Measurements from ENCODE around the gene PTGS1. TPM values are rescaled to one million over a fixed set of nuclear protein-coding genes. Genes with fewer than 3 reads are reported as not detected.

Gene PTGS1
- total and polyA plus RNA-seq, 4 donors, result 0.84 to 5.3 (median 1.1) TPM

GRCh38 chr9:122426723-122427122 is 55.9 kb downstream of the PTGS1 start:
- H3K27ac ChIP-seq (ENCODE audit: low read depth in 1 of 2, low read length in 2 of 2), result no peak overlapping the region
- DNase-seq (ENCODE audit: low spot score), result no peak
- peaks cover 0 to 3% (median under 1%) of the 10 kb centered on the region in 4 donors for H3K9me3 ChIP-seq (ENCODE audit: control insufficient read depth in 4 of 4, low read length in 3 of 4)
- no peaks in the 10 kb centered on the region for H3K4me1 ChIP-seq (ENCODE audit: control insufficient read depth in 4 of 4, insufficient read depth in 4 of 4, low read length in 3 of 4)
- H3K27me3 ChIP-seq (ENCODE audit: control insufficient read depth in 4 of 4, insufficient read depth in 4 of 4, low read length in 3 of 4), result peaks cover 0 to 2% (median under 1%) of the 10 kb centered on the region in 4 donors
- 72% methylated on average over 3 of the region's 3 CpGs for WGBS
- H3K4me3 ChIP-seq (ENCODE audit: low read depth in 1 of 3, low read length in 3 of 3), result no peak overlapping the region
- no peak overlapping the region for H3K9ac ChIP-seq (ENCODE audit: low read depth in 1 of 2, low read length in 2 of 2)
- H3K36me3 ChIP-seq (ENCODE audit: control insufficient read depth in 4 of 4, insufficient read depth in 3 of 4, low read depth in 1 of 4, low read length in 3 of 4), result no peaks in the 10 kb centered on the region
- TF ChIP-seq NR2F2 (IDR thresholded peaks at IDR 0.05), result peak; percentile 27
- TF ChIP-seq, protein P1, sequence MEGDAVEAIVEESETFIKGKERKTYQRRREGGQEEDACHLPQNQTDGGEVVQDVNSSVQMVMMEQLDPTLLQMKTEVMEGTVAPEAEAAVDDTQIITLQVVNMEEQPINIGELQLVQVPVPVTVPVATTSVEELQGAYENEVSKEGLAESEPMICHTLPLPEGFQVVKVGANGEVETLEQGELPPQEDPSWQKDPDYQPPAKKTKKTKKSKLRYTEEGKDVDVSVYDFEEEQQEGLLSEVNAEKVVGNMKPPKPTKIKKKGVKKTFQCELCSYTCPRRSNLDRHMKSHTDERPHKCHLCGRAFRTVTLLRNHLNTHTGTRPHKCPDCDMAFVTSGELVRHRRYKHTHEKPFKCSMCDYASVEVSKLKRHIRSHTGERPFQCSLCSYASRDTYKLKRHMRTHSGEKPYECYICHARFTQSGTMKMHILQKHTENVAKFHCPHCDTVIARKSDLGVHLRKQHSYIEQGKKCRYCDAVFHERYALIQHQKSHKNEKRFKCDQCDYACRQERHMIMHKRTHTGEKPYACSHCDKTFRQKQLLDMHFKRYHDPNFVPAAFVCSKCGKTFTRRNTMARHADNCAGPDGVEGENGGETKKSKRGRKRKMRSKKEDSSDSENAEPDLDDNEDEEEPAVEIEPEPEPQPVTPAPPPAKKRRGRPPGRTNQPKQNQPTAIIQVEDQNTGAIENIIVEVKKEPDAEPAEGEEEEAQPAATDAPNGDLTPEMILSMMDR (IDR thresholded peaks at IDR 0.05; ENCODE audit: low read depth, low read length, missing input control), result no peak

DNA sequence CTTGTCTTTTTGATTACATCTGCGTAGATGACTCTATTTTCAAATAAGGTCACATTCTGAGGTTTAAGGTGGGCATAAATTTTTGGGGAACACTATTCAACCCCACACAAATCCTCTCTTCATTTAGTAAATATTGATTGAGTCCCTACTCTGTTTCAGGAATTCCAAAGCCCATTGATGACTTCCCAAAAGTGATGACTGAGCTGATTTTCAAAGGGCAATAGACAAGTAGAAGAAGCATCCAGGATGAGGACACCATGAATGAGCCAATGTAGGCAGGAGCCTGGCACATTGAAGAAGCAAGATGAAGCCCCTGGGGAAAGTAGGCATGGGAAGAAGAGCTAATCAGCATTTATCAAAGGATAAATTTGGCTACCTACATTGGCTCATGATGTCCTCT is 71.7 kb downstream of the PTGS1 start:
- no peaks in the 10 kb centered on the region for H3K27me3 ChIP-seq (ENCODE audit: control insufficient read depth in 4 of 4, insufficient read depth in 4 of 4, low read length in 3 of 4)
- TF ChIP-seq HNF4A (conservative IDR thresholded peaks at IDR 0.05) (no peak), SP1 (IDR thresholded peaks at IDR 0.05) (no peak), FOXA1 (IDR thresholded peaks at IDR 0.05) (no peak), YY1 (IDR thresholded peaks at IDR 0.05) (no peak)
- TF ChIP-seq, protein P2, sequence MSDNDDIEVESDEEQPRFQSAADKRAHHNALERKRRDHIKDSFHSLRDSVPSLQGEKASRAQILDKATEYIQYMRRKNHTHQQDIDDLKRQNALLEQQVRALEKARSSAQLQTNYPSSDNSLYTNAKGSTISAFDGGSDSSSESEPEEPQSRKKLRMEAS (IDR thresholded peaks at IDR 0.05), result no peak
- TF ChIP-seq, protein P3, sequence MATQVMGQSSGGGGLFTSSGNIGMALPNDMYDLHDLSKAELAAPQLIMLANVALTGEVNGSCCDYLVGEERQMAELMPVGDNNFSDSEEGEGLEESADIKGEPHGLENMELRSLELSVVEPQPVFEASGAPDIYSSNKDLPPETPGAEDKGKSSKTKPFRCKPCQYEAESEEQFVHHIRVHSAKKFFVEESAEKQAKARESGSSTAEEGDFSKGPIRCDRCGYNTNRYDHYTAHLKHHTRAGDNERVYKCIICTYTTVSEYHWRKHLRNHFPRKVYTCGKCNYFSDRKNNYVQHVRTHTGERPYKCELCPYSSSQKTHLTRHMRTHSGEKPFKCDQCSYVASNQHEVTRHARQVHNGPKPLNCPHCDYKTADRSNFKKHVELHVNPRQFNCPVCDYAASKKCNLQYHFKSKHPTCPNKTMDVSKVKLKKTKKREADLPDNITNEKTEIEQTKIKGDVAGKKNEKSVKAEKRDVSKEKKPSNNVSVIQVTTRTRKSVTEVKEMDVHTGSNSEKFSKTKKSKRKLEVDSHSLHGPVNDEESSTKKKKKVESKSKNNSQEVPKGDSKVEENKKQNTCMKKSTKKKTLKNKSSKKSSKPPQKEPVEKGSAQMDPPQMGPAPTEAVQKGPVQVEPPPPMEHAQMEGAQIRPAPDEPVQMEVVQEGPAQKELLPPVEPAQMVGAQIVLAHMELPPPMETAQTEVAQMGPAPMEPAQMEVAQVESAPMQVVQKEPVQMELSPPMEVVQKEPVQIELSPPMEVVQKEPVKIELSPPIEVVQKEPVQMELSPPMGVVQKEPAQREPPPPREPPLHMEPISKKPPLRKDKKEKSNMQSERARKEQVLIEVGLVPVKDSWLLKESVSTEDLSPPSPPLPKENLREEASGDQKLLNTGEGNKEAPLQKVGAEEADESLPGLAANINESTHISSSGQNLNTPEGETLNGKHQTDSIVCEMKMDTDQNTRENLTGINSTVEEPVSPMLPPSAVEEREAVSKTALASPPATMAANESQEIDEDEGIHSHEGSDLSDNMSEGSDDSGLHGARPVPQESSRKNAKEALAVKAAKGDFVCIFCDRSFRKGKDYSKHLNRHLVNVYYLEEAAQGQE (IDR thresholded peaks at IDR 0.05), result no peak
- no peak overlapping the region for H3K9ac ChIP-seq (ENCODE audit: low read depth in 1 of 2, low read length in 2 of 2)
- 81% methylated on average over 1 of the region's 1 CpG for WGBS
- H3K36me3 ChIP-seq (ENCODE audit: control insufficient read depth in 4 of 4, insufficient read depth in 3 of 4, low read depth in 1 of 4, low read length in 3 of 4), result no peaks in the 10 kb centered on the region
- H3K4me1 ChIP-seq (ENCODE audit: control insufficient read depth in 4 of 4, insufficient read depth in 4 of 4, low read length in 3 of 4), result no peaks in the 10 kb centered on the region
- H3K27ac ChIP-seq (ENCODE audit: low read depth in 1 of 2, low read length in 2 of 2), result no peak overlapping the region
- H3K9me3 ChIP-seq (ENCODE audit: control insufficient read depth in 4 of 4, low read length in 3 of 4), result peaks cover 0 to 7% (median 1%) of the 10 kb centered on the region in 4 donors
- H3K4me3 ChIP-seq (ENCODE audit: low read depth in 1 of 3, low read length in 3 of 3), result no peak overlapping the region
- no peak for DNase-seq (ENCODE audit: low spot score)

- TF ChIP-seq RXRA (IDR thresholded peaks at IDR 0.05) (no peak), HNF4G (IDR thresholded peaks at IDR 0.05) (no peak), NR2F2 (IDR thresholded peaks at IDR 0.05) (no peak), YY1 (IDR thresholded peaks at IDR 0.05) (no peak)
- DNase-seq (ENCODE audit: low spot score), result no peak
- WGBS, result 67% methylated on average over 5 of the region's 5 CpGs
- H3K27me3 ChIP-seq (ENCODE audit: control insufficient read depth in 4 of 4, insufficient read depth in 4 of 4, low read length in 3 of 4), result no peaks in the 10 kb centered on the region
- no peaks in the 10 kb centered on the region for H3K4me1 ChIP-seq (ENCODE audit: control insufficient read depth in 4 of 4, insufficient read depth in 4 of 4, low read length in 3 of 4)
- H3K9me3 ChIP-seq (ENCODE audit: control insufficient read depth in 4 of 4, low read length in 3 of 4), result peaks cover 0 to 7% (median 1%) of the 10 kb centered on the region in 4 donors
- H3K36me3 ChIP-seq (ENCODE audit: control insufficient read depth in 4 of 4, insufficient read depth in 3 of 4, low read depth in 1 of 4, low read length in 3 of 4), result no peaks in the 10 kb centered on the region
- no peak overlapping the region for H3K27ac ChIP-seq (ENCODE audit: low read depth in 1 of 2, low read length in 2 of 2)
- H3K4me3 ChIP-seq (ENCODE audit: low read depth in 1 of 3, low read length in 3 of 3), result no peak overlapping the region
- no peak overlapping the region for H3K9ac ChIP-seq (ENCODE audit: low read depth in 1 of 2, low read length in 2 of 2)
Measured at GRCh38 chr9:122444041-122444733, 73.4 kb downstream of the PTGS1 start.

Small RNA genes within 50 kb of the gene (small RNA-seq; reads per million reads assigned to genes)
- not detected for gene AL162424.1

Other genes starting within 250 kb of the PTGS1 start
- 10 to 100 TPM; 24.9 to 29.3 TPM for gene NDUFA8, start 211.2 kb upstream of the PTGS1 start, total RNA-seq
- 10 to 100 TPM; 48.3 to 51.9 TPM for gene NDUFA8, start 211.2 kb upstream of the PTGS1 start, polyA plus RNA-seq
- gene MORN5, start 211.1 kb upstream of the PTGS1 start, total RNA-seq, result not detected
- not detected for gene MORN5, start 211.1 kb upstream of the PTGS1 start, polyA plus RNA-seq
- gene LHX6, start 142.1 kb upstream of the PTGS1 start, total RNA-seq, result under 1 TPM; 0.05 to 0.33 TPM
- gene LHX6, start 142.1 kb upstream of the PTGS1 start, polyA plus RNA-seq, result under 1 TPM; 0.10 to 0.26 TPM
- gene RBM18, start 106.2 kb upstream of the PTGS1 start, total RNA-seq, result 1 to 10 TPM; 4.9 to 6.1 TPM
- gene RBM18, start 106.2 kb upstream of the PTGS1 start, polyA plus RNA-seq, result 1 to 10 TPM; 3.4 to 7.7 TPM
- gene MRRF, start 106.1 kb upstream of the PTGS1 start, total RNA-seq, result 10 to 100 TPM; 15.4 to 30.9 TPM
- 10 to 100 TPM; 22.1 to 22.5 TPM for gene MRRF, start 106.1 kb upstream of the PTGS1 start, polyA plus RNA-seq
- gene OR1J1, start 106.9 kb downstream of the PTGS1 start, total RNA-seq, result not detected
- gene OR1J1, start 106.9 kb downstream of the PTGS1 start, polyA plus RNA-seq, result not detected
- not detected for gene OR1J2, start 139.8 kb downstream of the PTGS1 start, total RNA-seq
- not detected for gene OR1J2, start 139.8 kb downstream of the PTGS1 start, polyA plus RNA-seq
- gene OR1J4, start 148.1 kb downstream of the PTGS1 start, total RNA-seq, result not detected
- gene OR1J4, start 148.1 kb downstream of the PTGS1 start, polyA plus RNA-seq, result not detected
- not detected for gene OR1N1, start 156.3 kb downstream of the PTGS1 start, total RNA-seq
- gene OR1N1, start 156.3 kb downstream of the PTGS1 start, polyA plus RNA-seq, result not detected
- gene OR1N2, start 182.1 kb downstream of the PTGS1 start, total RNA-seq, result not detected
- not detected for gene OR1N2, start 182.1 kb downstream of the PTGS1 start, polyA plus RNA-seq
- gene OR1L8, start 212.4 kb downstream of the PTGS1 start, total RNA-seq, result under 1 TPM in 1 of 2 donors, not detected in 1; 0.08 TPM
- not detected for gene OR1L8, start 212.4 kb downstream of the PTGS1 start, polyA plus RNA-seq
- not detected for gene OR1Q1, start 243.7 kb downstream of the PTGS1 start, total RNA-seq
- gene OR1Q1, start 243.7 kb downstream of the PTGS1 start, polyA plus RNA-seq, result not detected